OCI-LY7 (cell line): ENCODE data around the gene SPECC1. TPM values are rescaled to one million over a fixed set of nuclear protein-coding genes. Genes with fewer than 3 reads are reported as not detected.
A peak's percentile ranks its signal among the peaks of the same experiment; 100 is the strongest.

Source experiments
- BruUV-seq: library from RNA; stranded (reverse); fragments of 400-500 nt; replicated peaks from 2 replicates; lab custom pipeline; 2021; lab: Mats Ljungman, UMichigan
- CTCF ChIA-PET: fragments of 300-600 bp; sonication (Branson Sonifier 250); formaldehyde crosslinking; loops from one replicate; lab custom pipeline; 2022; ENCODE audit warnings: antibody characterized with exemption; ENCODE audit not compliant: unreplicated experiment; lab: Charles Lee
- POLR2A ChIA-PET: fragments of 300-600 bp; sonication (Branson Sonifier 250); formaldehyde crosslinking; loops from one replicate; lab custom pipeline; 2022; ENCODE audit warnings: antibody characterized with exemption; lab: Charles Lee
- DNase-seq: peaks from one replicate; pipeline ENCODE4 v3.0.0-alpha.2; 2015; ENCODE audit warnings: low spot score
- H2AFZ ChIP-seq: fragments of 200-600 bp; sonication (generic), shearing (Covaris generic); 2 replicates; pipeline ENCODE4 v1.6.1; 2014; ENCODE audit warnings: mild to moderate bottlenecking, antibody characterized with exemption, low read length, moderate library complexity
- H3K27ac ChIP-seq: fragments of 200-600 bp; sonication (generic); 2 replicates; pipeline ENCODE4 v1.5.1; 2014; ENCODE audit warnings: mixed run types, low read depth, mild to moderate bottlenecking, moderate library complexity, low read length, inconsistent platforms; ENCODE audit not compliant: poor library complexity, severe bottlenecking
- H3K36me3 ChIP-seq: fragments of 200-600 bp; sonication (generic); 2 replicates; pipeline ENCODE4 v1.6.1; 2014; ENCODE audit warnings: mild to moderate bottlenecking, antibody characterized with exemption, low read length, moderate library complexity, mixed read lengths; ENCODE audit not compliant: insufficient read depth
- H3K4me1 ChIP-seq: fragments of 200-600 bp; sonication (generic); 2 replicates; pipeline ENCODE4 v1.5.1; 2014; ENCODE audit warnings: mild to moderate bottlenecking, low read length; ENCODE audit not compliant: insufficient read depth, poor library complexity, severe bottlenecking
- H3K4me2 ChIP-seq: fragments of 200-600 bp; sonication (generic); 2 replicates; pipeline ENCODE4 v1.6.1; 2014; ENCODE audit warnings: mild to moderate bottlenecking, low read length
- H3K4me3 ChIP-seq: fragments of 200-600 bp; sonication (generic); 2 replicates; pipeline ENCODE4 v1.5.1; 2014; ENCODE audit warnings: mild to moderate bottlenecking, low read depth, low read length; ENCODE audit not compliant: poor library complexity, severe bottlenecking
- H3K79me2 ChIP-seq: fragments of 200-600 bp; sonication (generic); 2 replicates; pipeline ENCODE4 v1.6.1; 2016; ENCODE audit warnings: low read depth, mild to moderate bottlenecking, low read length, moderate library complexity, mixed read lengths; ENCODE audit not compliant: insufficient read depth
- H3K9me2 ChIP-seq: fragments of 200-600 bp; sonication (generic); 2 replicates; pipeline ENCODE4 v1.6.1; 2016; ENCODE audit warnings: mild to moderate bottlenecking, low read length, mixed read lengths; ENCODE audit not compliant: insufficient read depth
- H3K9me3 ChIP-seq: fragments of 200-600 bp; sonication (generic); 2 replicates; pipeline ENCODE4 v1.6.1; 2014; ENCODE audit warnings: mild to moderate bottlenecking, mixed run types, low read length, mixed read lengths
- H4K20me1 ChIP-seq: fragments of 200-600 bp; sonication (generic); 2 replicates; pipeline ENCODE4 v1.6.1; 2014; ENCODE audit warnings: mild to moderate bottlenecking, antibody characterized with exemption, low read length, moderate library complexity, mixed read lengths; ENCODE audit not compliant: insufficient read depth
- EZH2phosphoT487 ChIP-seq: fragments of 200-600 bp; sonication (generic); IDR thresholded peaks from 2 replicates; pipeline ENCODE4 v1.6.1; 2018; ENCODE audit warnings: low read depth, borderline replicate concordance, mild to moderate bottlenecking, mixed run types, antibody characterized with exemption, low read length, moderate library complexity, mixed read lengths
- intact Hi-C: fragments of 100-400 bp; cut with micrococcal nuclease; formaldehyde crosslinking; loops from one replicate; pipeline ENCODE4 v1.10.0; 2022; ENCODE audit not compliant: unreplicated experiment
- total RNA-seq, 2 experiments: library from RNA; depleted of rRNA in 1 of 2; stranded (reverse); fragments of >200 nt in 1 of 2; shearing (Covaris generic) in 1 of 2; gene quantifications; 2 replicates each; pipeline ENCODE4 v1.2.3, GENCODE V29; 2014 to 2022
- TF ChIP-seq, protein P1 (sequence below): fragments of 200-600 bp; sonication (generic); conservative IDR thresholded peaks from 2 replicates; pipeline ENCODE4 v1.5.1; 2014; ENCODE audit warnings: mild to moderate bottlenecking, antibody characterized with exemption, low read length, moderate library complexity, mixed read lengths

Gene SPECC1
- total RNA-seq, 2 experiments from 2014 or later: 0.47 to 2.8 TPM

DNA sequence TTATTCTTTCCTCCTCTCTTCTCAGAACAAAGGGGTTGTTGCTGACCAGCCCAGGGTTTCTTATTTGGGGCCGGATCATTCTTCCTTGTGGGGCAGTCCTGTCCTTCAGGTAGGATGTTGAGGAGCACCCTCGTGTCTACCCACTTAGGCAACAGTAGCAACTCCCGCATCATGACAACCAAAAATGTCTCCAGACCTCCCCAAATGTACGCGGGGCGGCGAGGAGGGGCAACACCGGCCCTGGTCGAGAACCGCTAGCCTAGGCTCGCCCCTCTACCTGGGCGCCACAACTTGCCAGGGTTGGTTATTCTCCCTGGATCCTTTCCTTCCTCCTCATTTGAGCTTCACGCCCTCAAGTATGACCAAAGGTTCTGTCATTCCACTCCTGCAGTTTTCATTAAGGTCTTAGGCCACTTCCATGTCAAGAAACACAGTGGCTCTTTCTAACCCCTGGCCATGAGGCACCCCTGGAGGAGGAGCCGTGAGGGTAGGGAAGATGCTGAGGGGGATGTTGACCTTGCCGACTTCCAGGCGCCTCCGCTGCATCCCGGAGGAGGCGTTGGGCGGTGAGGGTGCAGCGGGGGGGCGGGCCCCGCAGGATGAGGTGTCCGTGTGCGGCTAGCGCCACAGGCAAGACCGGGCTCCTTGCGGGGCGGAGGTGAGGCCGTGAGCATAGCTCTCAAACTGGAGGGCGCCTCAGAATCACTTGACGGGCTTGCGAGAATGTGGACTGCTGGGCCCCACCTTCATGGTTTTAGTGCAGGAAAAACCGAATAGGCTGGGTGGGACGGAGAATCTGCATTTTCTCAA, 712 bp upstream of the SPECC1 start:
- H3K79me2 ChIP-seq: no peaks in the 10 kb centered on the region
- no peak overlapping the region for H3K27ac ChIP-seq
- ChIA-PET CTCF (no interaction called here), POLR2A (no interaction called here)
- peak overlapping the region; percentile 85 for H3K4me2 ChIP-seq
- intact Hi-C loops: loop anchor here (1.0 kb wide), 1 partner anchor 15 kb away; no protein-coding TSS in a partner anchor
- H3K4me3 ChIP-seq: peak overlapping the region; percentile 69
- peak overlapping the region; percentile 90; the same call in 1 of the 2 replicates for H2AFZ ChIP-seq
- no TSS peak for BruUV-seq
- H3K4me1 ChIP-seq: peaks cover 4% of the 10 kb centered on the region
- no peak for DNase-seq
- H3K9me2 ChIP-seq: no peaks in the 10 kb centered on the region
- no peak for TF ChIP-seq EZH2phosphoT487
- TF ChIP-seq, protein P1, sequence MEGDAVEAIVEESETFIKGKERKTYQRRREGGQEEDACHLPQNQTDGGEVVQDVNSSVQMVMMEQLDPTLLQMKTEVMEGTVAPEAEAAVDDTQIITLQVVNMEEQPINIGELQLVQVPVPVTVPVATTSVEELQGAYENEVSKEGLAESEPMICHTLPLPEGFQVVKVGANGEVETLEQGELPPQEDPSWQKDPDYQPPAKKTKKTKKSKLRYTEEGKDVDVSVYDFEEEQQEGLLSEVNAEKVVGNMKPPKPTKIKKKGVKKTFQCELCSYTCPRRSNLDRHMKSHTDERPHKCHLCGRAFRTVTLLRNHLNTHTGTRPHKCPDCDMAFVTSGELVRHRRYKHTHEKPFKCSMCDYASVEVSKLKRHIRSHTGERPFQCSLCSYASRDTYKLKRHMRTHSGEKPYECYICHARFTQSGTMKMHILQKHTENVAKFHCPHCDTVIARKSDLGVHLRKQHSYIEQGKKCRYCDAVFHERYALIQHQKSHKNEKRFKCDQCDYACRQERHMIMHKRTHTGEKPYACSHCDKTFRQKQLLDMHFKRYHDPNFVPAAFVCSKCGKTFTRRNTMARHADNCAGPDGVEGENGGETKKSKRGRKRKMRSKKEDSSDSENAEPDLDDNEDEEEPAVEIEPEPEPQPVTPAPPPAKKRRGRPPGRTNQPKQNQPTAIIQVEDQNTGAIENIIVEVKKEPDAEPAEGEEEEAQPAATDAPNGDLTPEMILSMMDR: no peak
- H3K9me3 ChIP-seq: no peaks in the 10 kb centered on the region
- no peaks in the 10 kb centered on the region for H4K20me1 ChIP-seq
- H3K36me3 ChIP-seq: no peaks in the 10 kb centered on the region

DNA sequence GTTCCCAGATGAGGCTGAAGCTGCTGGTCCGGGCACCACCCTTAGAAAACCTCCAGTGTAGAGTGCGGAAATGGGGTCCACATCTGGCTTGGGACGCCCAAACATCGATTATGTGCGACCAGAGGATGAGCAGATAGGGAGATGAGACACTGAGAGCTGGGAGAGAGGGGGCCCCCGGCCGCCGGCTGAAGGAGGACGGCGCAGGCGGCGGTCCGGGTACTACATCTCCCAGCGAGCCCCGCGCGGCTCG, 182 bp upstream of the SPECC1 start:
- Histone ChIP-seq H4K20me1 (no peaks in the 10 kb centered on the region), H3K9me2 (no peaks in the 10 kb centered on the region), H3K9me3 (no peaks in the 10 kb centered on the region), H3K27ac (no peak overlapping the region), H3K79me2 (no peaks in the 10 kb centered on the region), H3K4me3 (peak overlapping the region; percentile 69), H3K4me2 (peak overlapping the region; percentile 85), H3K36me3 (no peaks in the 10 kb centered on the region), H2AFZ (peak overlapping the region; percentile 90; the same call in 1 of the 2 replicates), H3K4me1 (peaks cover 4% of the 10 kb centered on the region)
- BruUV-seq: no TSS peak
- DNase-seq: no peak
- ChIA-PET CTCF (no interaction called here), POLR2A (no interaction called here)
- TF ChIP-seq, protein P1: no peak; the same call in 1 of the 2 replicates
- no peak for TF ChIP-seq EZH2phosphoT487
- intact Hi-C loops: loop anchor here (1.0 kb wide), 1 partner anchor 16 kb away; no protein-coding TSS in a partner anchor
